Gastrocnemius medialis (tissue), 4 donors: ENCODE results near the gene ERC2. TPM values are rescaled to one million over a fixed set of nuclear protein-coding genes. Genes with fewer than 3 reads are reported as not detected.
A peak's percentile ranks its signal among the peaks of the same experiment; 100 is the strongest.

Experiments
- ATAC-seq, 2 donors: fragments of 150-250 bp; one replicate each; pipeline ENCODE4 v1.9.1; 2016
- DNase-seq, 2 donors: peaks; one replicate each; pipeline ENCODE4 v3.0.0-alpha.2; 2019
- H3K27ac ChIP-seq, 4 donors: fragments of 200-600 bp; sonication (generic); 1 replicate in 1 of 4; 2 replicates in 3 of 4; pipeline ENCODE4 v1.5.1; 2016 to 2018; ENCODE audit warnings: mild to moderate bottlenecking in 2 of 4, moderate library complexity in 1 of 4
- H3K27me3 ChIP-seq, 3 donors: fragments of 200-600 bp; sonication (generic) in 2 of 3; 1 replicate in 1 of 3; 2 replicates in 2 of 3; pipeline versions ENCODE4 v1.5.1 to v1.6.0; 2016 to 2019; ENCODE audit warnings: mild to moderate bottlenecking in 1 of 3, moderate library complexity in 1 of 3
- H3K36me3 ChIP-seq, 2 donors: fragments of 200-600 bp; sonication (generic) in 1 of 2; one replicate each; pipeline ENCODE4 v1.5.1; 2017 to 2018
- H3K4me1 ChIP-seq, 2 donors: fragments of 200-600 bp; sonication (generic) in 1 of 2; one replicate each; pipeline ENCODE4 v1.5.1; 2016 to 2017; ENCODE audit warnings: mild to moderate bottlenecking in 2 of 2
- H3K4me3 ChIP-seq, 4 donors: fragments of 200-600 bp; sonication (generic) in 3 of 4; 1 replicate in 1 of 4; 2 replicates in 3 of 4; pipeline ENCODE4 v1.5.1; 2016 to 2019; ENCODE audit warnings: mild to moderate bottlenecking in 2 of 4
- H3K9me3 ChIP-seq, 3 donors: fragments of 200-600 bp; sonication (generic) in 2 of 3; 1 replicate in 1 of 3; 2 replicates in 2 of 3; pipeline ENCODE4 v1.5.1; 2016 to 2019
- POLR2A ChIP-seq, 2 donors: fragments of 450-650 bp; IDR thresholded peaks; one replicate each; pipeline ENCODE4 v1.6.1; 2017; ENCODE audit warnings: antibody characterized with exemption in 2 of 2, mild to moderate bottlenecking in 2 of 2, moderate library complexity in 2 of 2
- in situ Hi-C, 4 donors: fragments of 200-750 bp; cut with MboI; loops; one replicate each; pipeline versions ENCODE4 v1.15.0 to v1.8.0; 2017; ENCODE audit warnings: low sequenced_read_pairs in 4 of 4
- intact Hi-C: fragments of 100-400 bp; cut with DNase I; formaldehyde crosslinking; loops from one replicate; pipeline ENCODE4 v1.15.1; 2023; ENCODE audit warnings: low total_unique reads
- total RNA-seq, 4 donors: library from RNA; depleted of rRNA; stranded (reverse); fragments of >200 nt; gene quantifications; one replicate each; pipeline versions ENCODE4 v1.1.0 to v1.2.3, GENCODE V29; 2016
- TF ChIP-seq, protein P1 (sequence below), 5 experiments: fragments of 450-650 bp in 3 of 5; fragments of 200-600 bp in 2 of 5; sonication (generic) in 2 of 5; IDR thresholded peaks in 4 of 5; conservative IDR thresholded peaks in 1 of 5; 1 replicate in 4 of 5; 2 replicates in 1 of 5; pipeline ENCODE4 v1.5.1; 2016 to 2019; ENCODE audit warnings: antibody characterized with exemption in 5 of 5, mild to moderate bottlenecking in 3 of 5, moderate library complexity in 3 of 5

Gene ERC2
- total RNA-seq, 4 donors from 2014 or later = not detected

DNA sequence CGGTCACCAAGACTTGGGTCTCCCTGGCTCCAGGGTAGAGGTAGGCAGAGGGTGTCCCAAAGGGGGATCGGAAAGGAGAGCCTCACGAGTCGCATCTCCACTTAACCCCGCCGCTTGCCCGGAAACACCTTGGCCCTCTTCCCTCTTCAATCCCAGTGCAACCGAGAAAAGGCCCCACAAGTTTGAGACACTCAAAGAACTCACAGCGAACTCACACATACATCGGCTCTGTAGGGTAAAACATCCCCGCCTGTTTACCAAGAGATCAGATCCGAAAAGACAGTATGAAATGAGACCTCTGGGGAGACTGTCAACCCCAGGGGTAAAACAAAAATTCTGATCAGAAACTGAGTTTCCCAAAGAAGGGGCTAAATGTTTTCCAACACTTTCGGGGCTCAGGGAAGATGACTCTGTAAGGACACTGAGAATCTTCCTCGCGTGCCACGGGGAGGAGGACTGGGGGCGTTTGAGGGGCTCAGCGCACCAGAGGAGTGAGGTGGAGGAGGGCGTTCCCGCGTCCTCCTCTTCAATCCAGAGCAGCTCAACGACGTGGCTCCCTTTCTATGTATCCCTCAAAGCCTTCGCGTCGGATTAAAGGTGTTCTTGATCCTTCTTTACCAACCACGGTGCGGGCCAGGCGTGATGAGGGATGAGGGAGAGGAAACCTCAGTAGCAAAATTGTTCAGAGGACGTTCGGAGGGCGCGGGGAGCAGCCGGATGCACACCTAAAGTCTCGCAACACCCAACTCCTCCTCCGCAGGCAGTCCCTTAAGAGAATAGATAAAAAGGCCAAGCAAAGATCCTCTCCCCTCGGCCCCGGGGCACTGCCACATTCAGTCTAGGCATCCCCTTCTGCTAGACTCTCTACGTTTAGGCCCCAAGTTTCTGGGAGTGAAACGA, 984.8 kb downstream of the ERC2 start:
- no peaks in the 10 kb centered on the region for H3K9me3 ChIP-seq
- no peaks in the 10 kb centered on the region for H3K36me3 ChIP-seq
- H3K4me1 ChIP-seq = peaks cover 0 to 28% of the 10 kb centered on the region in 2 donors
- ATAC-seq (no peak), DNase-seq (no peak)
- peak overlapping the region; percentile 53 to 59 (median 54) for H3K4me3 ChIP-seq
- H3K27ac ChIP-seq = peak overlapping the region in 1 of 4 donors; percentile 52
- H3K27me3 ChIP-seq = peaks cover 4 to 20% (median 6%) of the 10 kb centered on the region in 3 donors
- in situ Hi-C loops (loop anchor here (10.0 to 25.0 kb wide), 6 partner anchors 254 to 1004 kb away; no protein-coding TSS in a partner anchor), intact Hi-C loops (loop anchor here (1.0 to 2.0 kb wide), 2 partner anchors 238 to 263 kb away; no protein-coding TSS in a partner anchor)
- TF ChIP-seq, protein P1, sequence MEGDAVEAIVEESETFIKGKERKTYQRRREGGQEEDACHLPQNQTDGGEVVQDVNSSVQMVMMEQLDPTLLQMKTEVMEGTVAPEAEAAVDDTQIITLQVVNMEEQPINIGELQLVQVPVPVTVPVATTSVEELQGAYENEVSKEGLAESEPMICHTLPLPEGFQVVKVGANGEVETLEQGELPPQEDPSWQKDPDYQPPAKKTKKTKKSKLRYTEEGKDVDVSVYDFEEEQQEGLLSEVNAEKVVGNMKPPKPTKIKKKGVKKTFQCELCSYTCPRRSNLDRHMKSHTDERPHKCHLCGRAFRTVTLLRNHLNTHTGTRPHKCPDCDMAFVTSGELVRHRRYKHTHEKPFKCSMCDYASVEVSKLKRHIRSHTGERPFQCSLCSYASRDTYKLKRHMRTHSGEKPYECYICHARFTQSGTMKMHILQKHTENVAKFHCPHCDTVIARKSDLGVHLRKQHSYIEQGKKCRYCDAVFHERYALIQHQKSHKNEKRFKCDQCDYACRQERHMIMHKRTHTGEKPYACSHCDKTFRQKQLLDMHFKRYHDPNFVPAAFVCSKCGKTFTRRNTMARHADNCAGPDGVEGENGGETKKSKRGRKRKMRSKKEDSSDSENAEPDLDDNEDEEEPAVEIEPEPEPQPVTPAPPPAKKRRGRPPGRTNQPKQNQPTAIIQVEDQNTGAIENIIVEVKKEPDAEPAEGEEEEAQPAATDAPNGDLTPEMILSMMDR (IDR thresholded peaks at IDR 0.05 in 4 of 5, conservative IDR thresholded peaks at IDR 0.05 in 1 of 5) = no peak
- no peak for TF ChIP-seq POLR2A (IDR thresholded peaks at IDR 0.05)

DNA sequence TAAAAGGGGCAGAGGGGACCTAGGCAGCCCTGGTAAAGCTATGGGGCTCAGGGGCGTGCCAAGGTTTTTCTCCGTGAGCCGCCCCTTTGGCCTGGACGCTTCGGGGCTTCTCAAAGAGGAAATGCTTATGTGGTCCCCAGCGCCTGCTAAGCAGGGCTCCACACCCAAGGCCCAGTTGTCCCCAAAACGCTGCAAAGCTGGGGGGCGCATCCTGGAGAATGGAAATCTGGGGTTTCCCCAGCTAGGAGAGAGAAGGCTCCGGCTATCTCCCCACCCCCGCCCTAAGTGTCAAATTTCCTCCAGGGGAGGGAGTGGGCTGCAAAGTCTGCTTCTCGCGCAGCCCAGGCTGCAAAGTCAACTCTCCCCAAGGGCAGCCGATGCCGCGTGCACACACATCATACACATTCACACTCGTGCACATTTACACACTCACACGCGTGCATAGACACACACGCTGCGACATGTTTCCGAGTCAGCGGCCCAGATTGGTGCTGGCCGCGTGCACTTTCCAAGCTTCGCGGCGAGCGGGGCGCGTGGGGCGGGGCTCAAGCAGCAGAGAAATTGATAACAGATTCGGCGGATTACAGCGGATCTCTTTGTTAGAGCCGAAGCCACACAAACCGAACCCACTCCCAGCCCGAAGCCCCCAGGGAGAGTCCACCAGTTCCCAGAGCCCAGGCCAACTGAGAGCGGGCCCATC, 985.6 kb downstream of the ERC2 start:
- Histone ChIP-seq H3K27me3 (peaks cover 4 to 20% (median 6%) of the 10 kb centered on the region in 3 donors), H3K4me3 (peak overlapping the region; percentile 53 to 59 (median 54)), H3K4me1 (peaks cover 0 to 28% of the 10 kb centered on the region in 2 donors), H3K27ac (peak overlapping the region in 1 of 4 donors; percentile 52), H3K36me3 (no peaks in the 10 kb centered on the region), H3K9me3 (no peaks in the 10 kb centered on the region)
- intact Hi-C loops (no loop called here), in situ Hi-C loops (loop anchor here (10.0 to 25.0 kb wide), 6 partner anchors 255 to 1005 kb away; no protein-coding TSS in a partner anchor)
- no peak for ATAC-seq
- TF ChIP-seq, protein P1 (IDR thresholded peaks at IDR 0.05 in 4 of 5, conservative IDR thresholded peaks at IDR 0.05 in 1 of 5) = no peak
- no peak for TF ChIP-seq POLR2A (IDR thresholded peaks at IDR 0.05)
- DNase-seq = no peak

DNA sequence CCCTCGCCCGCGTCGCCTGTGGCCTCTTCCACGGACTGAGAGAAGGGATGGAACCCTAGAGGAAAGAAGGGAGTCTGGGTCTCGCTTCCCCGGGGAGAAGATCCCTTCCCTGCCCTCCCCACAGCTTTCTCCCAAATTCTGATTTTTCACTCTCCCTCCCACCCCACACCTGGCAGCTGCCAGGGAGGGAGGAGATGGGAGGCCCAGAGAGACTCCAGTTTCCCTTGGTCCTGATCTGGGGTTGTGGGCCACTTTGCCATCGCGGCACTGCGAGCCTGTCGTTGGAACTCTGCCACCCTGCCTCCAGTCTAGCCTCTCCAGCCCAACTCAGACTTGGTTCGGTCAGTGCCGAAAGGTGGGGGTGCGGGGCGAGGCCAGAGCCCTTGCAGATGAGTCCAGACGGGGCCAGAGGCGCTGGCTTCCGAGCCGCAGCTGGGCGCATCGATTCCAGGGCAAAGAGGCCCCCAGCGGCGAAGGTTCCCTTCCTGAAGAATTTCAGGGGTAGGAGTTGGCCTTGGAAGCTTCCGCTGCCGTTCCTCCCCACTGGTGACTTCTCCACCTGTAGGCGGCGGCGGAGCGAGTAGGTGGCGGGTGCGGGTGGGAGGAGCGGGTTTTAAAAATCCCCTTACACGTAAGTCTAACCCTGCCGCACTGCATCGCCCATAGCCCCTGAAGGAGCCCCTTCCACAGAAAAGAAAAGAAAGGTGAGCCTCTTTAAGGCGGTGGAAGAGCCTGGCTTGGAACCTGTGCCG, 986.3 kb downstream of the ERC2 start:
- Histone ChIP-seq H3K27me3 (peaks cover 4 to 20% (median 6%) of the 10 kb centered on the region in 3 donors), H3K9me3 (no peaks in the 10 kb centered on the region), H3K27ac (peak overlapping the region in 2 of 4 donors; percentile 25 to 52), H3K4me1 (peaks cover 0 to 23% of the 10 kb centered on the region in 2 donors), H3K36me3 (no peaks in the 10 kb centered on the region), H3K4me3 (peak overlapping the region; percentile 53 to 59 (median 54))
- TF ChIP-seq POLR2A (IDR thresholded peaks at IDR 0.05) = no peak
- TF ChIP-seq, protein P1 (IDR thresholded peaks at IDR 0.05 in 4 of 5, conservative IDR thresholded peaks at IDR 0.05 in 1 of 5) = no peak
- in situ Hi-C loops (loop anchor here (10.0 to 25.0 kb wide), 6 partner anchors 255 to 1005 kb away; no protein-coding TSS in a partner anchor), intact Hi-C loops (no loop called here)
- DNase-seq (no peak), ATAC-seq (no peak)
